Measurements from ENCODE around the gene PTPRM.

The PTPRM gene

DNA sequence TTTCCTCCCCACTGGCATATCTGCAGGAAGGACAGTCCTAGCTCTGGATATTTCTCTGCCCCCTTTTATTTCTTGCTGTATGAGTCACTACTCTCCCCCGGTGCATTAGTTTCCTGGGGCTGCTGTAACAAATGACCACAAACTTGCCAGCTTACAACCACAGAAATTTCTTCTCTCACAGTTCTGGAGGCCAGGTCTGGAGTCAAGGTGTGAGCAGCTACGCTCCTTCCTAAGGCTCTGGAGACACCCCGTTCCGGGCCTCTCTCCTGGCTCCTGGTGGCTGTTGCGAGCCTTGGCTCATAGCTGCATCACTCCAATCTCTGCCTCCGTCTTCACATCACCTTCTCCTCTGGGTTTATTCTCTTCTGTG is 34.1 kb downstream of the PTPRM start:
- no peak for DNase-seq

DNA sequence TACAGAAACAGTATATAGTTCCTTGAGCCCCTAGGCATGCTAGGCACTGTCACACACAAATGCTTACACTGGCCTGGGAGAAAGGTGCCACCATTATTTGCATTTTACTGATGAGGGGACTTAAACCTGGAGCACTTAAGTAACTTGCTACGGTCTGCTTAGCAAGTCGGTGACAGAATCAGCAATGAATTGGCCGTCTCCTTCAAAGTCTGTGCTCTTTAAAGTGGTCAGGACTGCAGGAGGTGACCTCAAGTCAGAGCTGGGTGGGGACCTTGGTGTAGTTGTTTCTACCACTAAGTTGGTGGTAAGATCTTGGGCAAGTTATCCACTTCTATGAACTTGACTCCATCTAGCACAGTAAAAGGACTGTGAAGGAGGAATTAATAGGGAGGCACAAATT is 34.8 kb downstream of the PTPRM start:
- DNase-seq = no peak

DNA sequence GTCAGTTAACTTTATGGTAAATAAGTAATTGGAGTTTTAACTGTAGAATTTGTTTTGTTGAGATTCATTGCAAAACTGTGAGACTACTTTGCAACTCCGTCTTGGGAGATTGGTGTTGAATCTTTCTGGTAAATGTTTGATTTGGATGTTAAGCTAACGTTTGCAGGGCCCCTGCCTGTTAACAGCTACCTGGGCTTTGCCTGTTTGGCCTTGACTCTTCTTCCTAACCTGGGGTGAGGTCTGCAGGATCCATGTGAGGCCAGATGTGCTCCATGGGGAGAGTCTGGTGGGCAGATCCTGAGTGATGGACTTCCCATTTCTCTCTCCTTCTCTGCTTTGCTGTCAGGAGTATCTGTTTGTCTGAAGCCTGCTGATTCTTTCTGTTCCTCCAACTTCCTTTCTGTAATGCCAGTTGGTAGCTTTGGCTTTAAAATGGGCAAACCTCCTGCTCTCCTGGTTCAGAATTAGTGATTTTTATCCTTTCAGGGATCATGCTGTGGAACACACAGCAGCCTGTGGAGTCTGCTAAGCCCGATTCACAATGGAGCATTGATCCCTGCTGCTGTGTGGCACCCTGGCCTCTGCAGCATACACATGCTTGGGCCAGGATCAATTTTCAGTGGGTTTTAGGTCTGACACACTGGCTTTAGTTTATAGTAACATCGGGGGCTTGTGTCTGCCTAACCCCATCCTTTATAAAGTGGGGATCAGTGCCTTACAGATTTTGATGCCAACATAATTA is 36.3 kb downstream of the PTPRM start:
- DNase-seq = no peak

DNA sequence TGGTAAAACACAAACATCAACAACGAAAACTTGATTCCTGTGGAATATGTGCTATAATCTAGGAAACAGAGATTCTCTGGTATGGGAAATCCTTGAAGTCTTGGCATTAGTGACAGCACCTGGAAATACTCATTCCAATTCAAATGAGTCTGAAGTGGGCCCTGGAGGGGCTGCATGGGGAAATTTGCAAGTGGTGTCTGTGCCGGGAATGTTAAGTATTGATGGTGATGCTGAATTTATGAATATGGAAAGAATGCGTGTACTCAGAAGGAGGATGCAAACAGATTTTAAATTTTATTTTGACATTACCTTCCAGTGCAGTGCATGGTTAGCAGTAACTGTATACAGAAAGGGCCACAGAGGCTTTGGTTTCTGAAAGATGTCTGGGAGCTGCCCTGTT is 37.2 kb downstream of the PTPRM start:
- DNase-seq = no peak

GRCh38 chr18:7605705-7606104 is 38.6 kb downstream of the PTPRM start:
- DNase-seq = no peak

GRCh38 chr18:7607540-7608173 is 40.5 kb downstream of the PTPRM start:
- DNase-seq = no peak

- no peak for DNase-seq
Measured at GRCh38 chr18:7608174-7608550, 41.0 kb downstream of the PTPRM start.

- DNase-seq = no peak
Measured at GRCh38 chr18:7608781-7609201, 41.7 kb downstream of the PTPRM start.

DNA sequence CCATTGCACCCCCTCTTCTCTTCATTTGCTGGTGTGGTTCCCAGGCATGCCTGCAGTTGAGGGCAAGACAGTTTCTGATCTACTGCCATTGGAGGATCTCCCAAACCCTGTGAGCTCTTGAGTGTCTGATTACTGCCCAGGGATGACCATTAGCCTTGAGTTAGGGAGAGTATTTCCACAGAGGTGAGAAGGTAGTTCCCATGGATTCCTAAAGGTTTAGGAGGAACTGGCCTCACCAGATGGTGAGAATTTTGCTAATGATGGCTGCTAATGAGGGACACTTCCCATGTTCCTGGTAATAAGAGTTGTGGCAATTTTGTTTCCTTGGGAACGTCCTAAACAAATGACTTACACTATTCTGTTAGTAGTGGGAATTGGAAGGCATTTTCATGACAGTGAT is 42.5 kb downstream of the PTPRM start:
- no peak for DNase-seq

- DNase-seq = no peak
Measured at GRCh38 chr18:7614042-7614441, 46.9 kb downstream of the PTPRM start.

GRCh38 chr18:7615840-7616239 is 48.7 kb downstream of the PTPRM start:
- no peak for DNase-seq

DNA sequence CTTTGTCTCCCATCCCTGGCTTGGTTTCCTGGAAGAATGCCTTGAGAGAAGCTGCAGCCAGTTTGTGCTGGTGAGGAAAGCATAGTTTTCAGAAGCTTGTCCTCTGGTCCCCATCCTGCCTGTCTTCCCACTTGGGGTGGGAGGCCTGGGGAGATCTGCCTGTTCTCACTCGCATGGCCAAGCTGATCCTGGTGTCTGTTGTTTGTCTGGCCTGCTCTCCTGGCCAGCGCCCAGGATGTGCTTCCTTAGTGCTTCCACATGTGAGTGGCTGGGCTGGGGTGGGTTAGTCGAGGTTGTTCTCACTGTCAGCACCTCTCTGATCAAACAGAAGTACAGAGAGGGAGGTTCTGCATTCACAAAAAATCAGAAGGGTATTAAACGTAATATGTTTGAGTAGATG is 49.5 kb downstream of the PTPRM start:
- DNase-seq = no peak

DNA sequence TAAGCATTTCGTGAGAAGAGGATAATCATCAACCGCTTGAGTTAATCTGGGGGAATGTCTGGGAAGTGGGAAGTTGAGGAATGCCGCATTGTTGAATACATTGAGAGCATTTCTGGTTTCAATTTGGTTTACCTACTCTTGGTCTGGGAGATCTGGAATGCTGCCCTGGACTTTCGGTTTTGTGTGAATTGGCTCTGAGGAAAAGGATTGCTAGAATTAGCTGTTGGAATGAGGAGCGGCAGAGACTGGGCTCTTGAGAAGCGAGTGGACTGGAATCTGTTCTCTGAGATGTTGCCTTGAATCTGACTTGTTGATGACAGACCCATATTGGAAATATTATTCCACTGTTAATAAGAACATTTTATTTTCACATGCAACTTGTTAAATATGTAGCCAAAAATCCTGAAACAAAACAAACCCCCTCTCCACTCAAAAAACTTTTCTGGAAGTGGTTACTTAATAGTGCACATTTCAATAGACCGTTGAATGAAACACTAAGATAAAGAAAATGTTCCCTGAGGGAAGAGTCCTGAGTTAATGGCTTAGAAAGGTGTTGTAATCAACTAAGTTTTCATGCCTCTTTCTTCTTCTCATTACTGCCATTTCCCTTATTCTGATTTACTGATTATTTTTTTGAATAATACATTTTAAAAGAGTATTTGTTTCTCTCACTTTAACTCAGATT is 50.8 kb downstream of the PTPRM start:
- DNase-seq = no peak

DNA sequence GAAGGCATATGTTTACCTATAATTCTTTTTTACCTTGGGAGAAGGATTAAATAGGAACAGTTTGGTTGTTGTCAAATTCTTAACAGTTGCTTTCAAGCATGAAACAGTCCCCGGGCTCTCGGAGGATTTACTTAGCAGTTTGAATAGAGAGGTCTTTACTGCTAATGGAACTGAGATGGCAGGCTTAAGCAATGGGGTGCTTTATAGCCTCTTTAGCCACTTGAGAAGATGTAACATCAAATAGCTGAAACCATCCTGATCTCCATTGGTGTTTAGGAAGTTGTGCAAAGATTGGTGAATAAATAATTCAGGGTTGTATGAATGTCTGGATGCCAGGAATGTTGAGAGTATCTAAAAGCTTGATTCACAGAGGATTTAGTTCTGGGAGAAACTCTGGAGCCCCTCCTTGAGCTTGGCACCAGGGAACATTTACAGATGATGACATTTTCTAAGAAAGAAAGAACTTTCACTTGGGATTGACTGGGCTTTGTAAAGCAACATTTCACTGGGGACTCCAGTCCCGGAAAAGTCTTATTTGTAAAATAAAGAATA is 51.9 kb downstream of the PTPRM start:
- DNase-seq = no peak

DNA sequence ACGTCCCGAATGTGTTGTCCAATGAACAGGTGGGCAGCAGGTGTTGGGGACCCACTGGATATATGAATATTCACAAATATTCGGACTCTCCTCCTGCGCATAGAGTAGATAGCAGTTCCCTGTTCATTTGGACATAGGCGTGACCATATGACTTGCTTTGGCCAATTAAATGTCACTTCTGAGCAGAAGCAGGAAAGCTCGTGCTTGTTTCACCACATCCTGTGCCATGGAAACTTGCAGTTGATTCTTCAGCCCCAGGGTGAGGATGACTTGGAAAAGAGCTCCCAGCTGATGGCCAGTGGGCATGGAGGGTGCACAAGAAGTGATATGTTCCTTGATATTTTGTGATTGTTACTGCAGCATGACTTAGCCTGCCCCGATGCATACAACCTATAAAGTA is 52.6 kb downstream of the PTPRM start:
- no peak for DNase-seq

DNA sequence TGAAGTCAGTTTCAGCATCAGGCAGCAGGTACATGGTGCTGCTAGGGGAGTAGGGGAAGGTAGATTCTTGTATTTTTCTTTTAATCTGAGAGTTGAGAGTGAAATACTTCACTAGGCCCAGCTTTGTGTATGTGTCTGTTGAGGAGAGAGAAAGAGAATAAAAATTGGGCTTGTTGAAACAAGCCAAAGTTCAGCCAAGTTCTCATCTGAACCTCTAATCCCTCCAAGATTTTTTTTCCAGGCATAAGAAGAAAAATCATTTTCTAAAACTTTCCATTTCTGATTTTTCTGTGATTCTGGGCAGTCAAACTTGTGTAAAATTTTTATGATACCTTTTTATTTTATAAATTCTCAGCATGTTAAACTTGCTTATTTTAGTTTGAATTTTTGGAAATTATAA is 55.6 kb downstream of the PTPRM start:
- no peak for DNase-seq

GRCh38 chr18:7623681-7624080 is 56.6 kb downstream of the PTPRM start:
- DNase-seq = no peak

- no peak for DNase-seq
Measured at GRCh38 chr18:7624697-7625096, 57.6 kb downstream of the PTPRM start.

DNA sequence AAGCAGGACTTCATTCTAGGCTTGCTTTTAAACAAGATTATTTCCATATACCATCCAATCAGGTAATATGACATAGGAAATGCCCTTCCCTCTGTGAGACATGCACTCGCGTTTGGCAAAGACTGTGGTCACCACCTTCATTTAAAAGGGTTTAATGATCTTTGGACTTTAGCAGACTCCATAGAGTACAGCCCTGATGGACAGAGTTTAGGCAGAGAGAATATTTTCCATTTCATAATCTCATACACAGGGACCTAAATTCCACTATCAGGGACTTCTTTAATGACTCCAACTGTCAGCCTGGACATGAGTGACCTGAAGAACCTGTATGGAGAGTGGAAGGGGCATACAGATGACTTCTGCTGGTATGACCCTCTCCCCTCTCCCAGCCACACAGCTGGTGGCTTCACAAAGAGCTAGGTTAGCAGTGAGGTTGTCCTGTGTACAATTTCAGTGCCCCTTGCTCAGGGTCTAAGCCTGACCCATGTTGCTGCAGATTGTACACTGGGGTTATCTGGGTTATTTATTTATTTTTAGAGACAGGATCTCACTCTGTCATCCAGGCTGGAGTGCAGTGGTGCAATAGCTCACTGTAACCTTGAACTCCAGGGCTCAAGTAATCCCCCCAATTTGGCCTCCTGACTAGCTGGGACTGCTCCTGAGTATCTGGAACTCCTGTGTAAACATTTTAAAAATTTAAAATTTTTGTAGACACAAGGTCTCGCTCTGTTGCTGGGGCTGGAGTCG is 59.2 kb downstream of the PTPRM start:
- no peak for DNase-seq

DNA sequence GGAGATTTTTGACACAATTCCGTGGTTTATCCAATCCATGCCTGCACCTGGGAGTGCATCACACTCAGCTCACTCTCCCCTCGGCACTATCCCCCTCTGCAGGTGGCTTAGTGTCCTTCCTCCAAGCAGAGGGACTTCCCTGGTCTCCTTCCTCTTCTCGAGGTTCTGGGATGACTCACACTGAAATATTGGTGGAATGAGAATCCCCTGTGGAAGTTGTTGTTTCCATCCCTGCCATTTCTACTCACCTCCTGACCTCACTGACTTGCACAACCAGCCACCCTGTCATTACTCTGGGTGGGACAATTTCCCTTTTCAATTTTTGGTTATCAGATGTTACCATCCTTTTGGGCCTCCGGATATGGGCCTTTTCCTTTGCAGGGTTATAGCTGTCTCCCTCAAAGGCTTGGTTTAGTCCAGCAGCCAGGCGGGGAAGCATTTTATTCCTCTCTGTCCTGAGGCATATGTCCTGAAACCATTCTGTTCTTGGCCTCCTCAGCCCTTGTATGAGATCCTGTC is 59.9 kb downstream of the PTPRM start:
- no peak for DNase-seq

DNA sequence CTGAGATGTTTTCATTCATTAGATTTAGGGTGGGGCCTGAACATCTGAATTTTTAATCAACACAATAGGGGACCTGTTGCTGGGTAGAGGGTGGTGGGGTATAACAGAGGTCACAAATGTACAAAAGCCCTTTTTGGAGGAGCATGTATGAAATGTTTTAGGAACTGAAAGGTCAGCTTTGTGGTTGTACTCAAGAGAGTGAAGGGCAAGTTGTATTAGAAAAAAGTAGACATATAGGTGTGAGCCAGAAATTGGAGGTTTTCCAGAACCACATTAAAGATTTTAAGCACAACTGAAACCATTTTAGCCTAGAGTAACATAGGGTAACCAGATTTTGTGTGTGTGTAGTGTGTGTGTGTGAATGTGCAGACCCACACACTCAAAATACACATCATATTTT is 62.3 kb downstream of the PTPRM start:
- DNase-seq = no peak

DNA sequence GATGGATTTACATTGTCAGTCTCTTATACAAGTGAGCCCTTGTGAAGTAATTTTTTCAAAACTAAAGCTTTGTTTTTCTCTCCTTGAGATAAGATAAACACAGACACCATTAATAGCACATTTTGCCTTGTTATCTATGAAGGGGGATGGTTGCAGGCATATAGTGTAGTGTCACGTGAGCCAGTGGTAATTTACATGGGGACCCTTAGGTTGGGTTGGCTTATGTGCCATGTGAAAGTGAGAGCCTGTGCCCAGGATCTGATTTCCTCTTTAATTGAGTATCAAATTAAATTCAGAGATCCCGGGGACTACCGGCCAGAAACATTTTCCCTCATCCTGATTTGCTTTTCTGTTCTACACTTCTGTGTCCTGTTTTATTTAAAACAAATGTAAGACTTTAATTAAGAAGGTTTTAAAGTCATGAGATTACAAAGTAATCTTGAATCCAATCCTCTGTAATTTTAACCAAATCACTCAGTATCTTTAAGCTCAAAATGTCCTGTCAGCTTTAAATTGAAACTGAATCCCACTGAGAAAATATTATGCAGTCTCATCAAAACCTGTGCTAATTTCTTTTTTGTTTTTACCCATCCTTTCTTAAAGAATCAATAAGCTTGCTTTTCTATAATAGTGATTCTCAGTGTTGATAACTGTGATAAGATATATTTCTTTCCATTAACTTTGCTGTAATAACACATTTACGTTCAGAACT is 63.8 kb downstream of the PTPRM start:
- DNase-seq = no peak
